H1 (cell line): ENCODE data around the gene NACAD. TPM values are rescaled to one million over a fixed set of nuclear protein-coding genes. Genes with fewer than 3 reads are reported as not detected.

ENCODE experiments used
- CTCF ChIA-PET: fragments of 300-600 bp; sonication (Branson Sonifier 250); formaldehyde crosslinking; loops from one replicate; lab custom pipeline; 2021; ENCODE audit not compliant: partially characterized antibody; lab: Charles Lee
- POLR2A ChIA-PET: fragments of 300-600 bp; sonication (Branson Sonifier 250); formaldehyde crosslinking; loops from one replicate; lab custom pipeline; 2021; ENCODE audit warnings: inconsistent platforms; ENCODE audit not compliant: partially characterized antibody; lab: Charles Lee
- DNase-seq, 2 experiments: peaks; one replicate each; pipeline versions ENCODE4 v3.0.0 to v3.0.0-alpha.2; 2010 to 2022; ENCODE audit warnings: low spot score in 2 of 2, low read depth in 1 of 2, mixed read lengths in 1 of 2
- FAIRE-seq: peaks from 2 replicates; lab custom pipeline; 2011; peaks lifted over from hg19 to GRCh38; lab: Jason Lieb, UNC
- H2AFZ ChIP-seq: 2 replicates; pipeline ENCODE4 v1.8.1; 2012; ENCODE audit warnings: low read length, inconsistent platforms
- H2AK5ac ChIP-seq: 2 replicates; pipeline ENCODE4 v1.6.1; 2013; ENCODE audit warnings: low read depth, low read length
- H2BK120ac ChIP-seq: replicated peaks from 2 replicates; pipeline ENCODE3; 2013; ENCODE audit warnings: low read depth, low read length, inconsistent platforms
- H2BK12ac ChIP-seq: 2 replicates; pipeline ENCODE4 v1.6.1; 2013; ENCODE audit warnings: low read depth, low read length
- H2BK15ac ChIP-seq: 2 replicates; pipeline ENCODE4 v1.6.1; 2013; ENCODE audit warnings: low read length
- H2BK20ac ChIP-seq: 2 replicates; pipeline ENCODE4 v1.6.1; 2013; ENCODE audit warnings: low read length
- H2BK5ac ChIP-seq: 2 replicates; pipeline ENCODE4 v1.6.1; 2013; ENCODE audit warnings: low read depth, low read length
- H3K14ac ChIP-seq: 2 replicates; pipeline ENCODE4 v1.6.1; 2013; ENCODE audit warnings: inconsistent platforms; ENCODE audit not compliant: insufficient read length
- H3K18ac ChIP-seq: 2 replicates; pipeline ENCODE4 v1.6.1; 2013; ENCODE audit warnings: low read length; ENCODE audit errors: extremely low read depth
- H3K23ac ChIP-seq: 2 replicates; pipeline ENCODE4 v1.6.1; 2013; ENCODE audit warnings: inconsistent platforms; ENCODE audit not compliant: insufficient read length
- H3K23me2 ChIP-seq: 2 replicates; pipeline ENCODE4 v1.6.1; 2013; ENCODE audit warnings: low read depth, low read length
- H3K27ac ChIP-seq: 2 replicates; pipeline ENCODE4 v1.6.1; 2011; ENCODE audit warnings: low read depth, low read length, inconsistent platforms
- H3K27me3 ChIP-seq, 4 experiments: replicated peaks in 1 of 4; 1 replicate in 1 of 4; 2 replicates in 3 of 4; pipeline versions ENCODE4 v1.6.1 to v1.8.1; 2011 to 2013; ENCODE audit warnings: low read length in 3 of 4, mild to moderate bottlenecking in 3 of 4, inconsistent platforms in 2 of 4, mixed read lengths in 2 of 4, moderate library complexity in 1 of 4; ENCODE audit not compliant: control insufficient read depth in 3 of 4, insufficient read depth in 3 of 4; ENCODE audit errors: extremely low read depth in 1 of 4
- H3K36me3 ChIP-seq, 4 experiments: 2 replicates each; pipeline versions ENCODE4 v1.6.1 to v1.8.1; 2011 to 2013; ENCODE audit warnings: mild to moderate bottlenecking in 4 of 4, low read length in 3 of 4, moderate library complexity in 2 of 4, control low read depth in 1 of 4, inconsistent platforms in 1 of 4; ENCODE audit not compliant: insufficient read depth in 4 of 4, control insufficient read depth in 2 of 4
- H3K4ac ChIP-seq: replicated peaks from 2 replicates; pipeline ENCODE3; 2013; ENCODE audit warnings: low read length, low read depth, mixed read lengths, inconsistent platforms; ENCODE audit not compliant: insufficient read length
- H3K4me1 ChIP-seq, 4 experiments: replicated peaks in 1 of 4; 1 replicate in 1 of 4; 2 replicates in 3 of 4; pipeline versions ENCODE4 v1.6.1 to v1.8.1; 2011 to 2013; ENCODE audit warnings: low read length in 3 of 4, inconsistent platforms in 2 of 4, mixed read lengths in 1 of 4; ENCODE audit not compliant: insufficient read depth in 4 of 4, control insufficient read depth in 3 of 4
- H3K4me2 ChIP-seq, 2 experiments: 2 replicates each; pipeline versions ENCODE4 v1.6.1 to v1.8.1; 2011 to 2013; ENCODE audit warnings: low read depth in 2 of 2, low read length in 2 of 2, control low read depth in 1 of 2, inconsistent platforms in 1 of 2, mild to moderate bottlenecking in 1 of 2; ENCODE audit not compliant: insufficient read depth in 1 of 2
- H3K4me3 ChIP-seq, 4 experiments: fragments of 200-600, 300-600 bp in 1 of 4; sonication (generic), shearing (Covaris generic), sonication (Bioruptor Twin) in 1 of 4; 2 replicates each; pipeline versions ENCODE4 v1.5.1 to v1.8.1; 2011 to 2016; ENCODE audit warnings: low read length in 4 of 4, low read depth in 3 of 4, control low read depth in 2 of 4, inconsistent platforms in 2 of 4, mild to moderate bottlenecking in 2 of 4, mixed read lengths in 1 of 4, moderate library complexity in 1 of 4; ENCODE audit not compliant: insufficient read depth in 2 of 4; ENCODE audit errors: extremely low read depth in 1 of 4
- H3K56ac ChIP-seq: replicated peaks from 2 replicates; pipeline ENCODE3; 2013; ENCODE audit warnings: low read depth, mild to moderate bottlenecking, mixed read lengths, low read length, inconsistent platforms; ENCODE audit not compliant: insufficient read length
- H3K79me1 ChIP-seq: 2 replicates; pipeline ENCODE4 v1.6.1; 2013; ENCODE audit warnings: low read depth, low read length, control low read depth
- H3K79me2 ChIP-seq, 2 experiments: 2 replicates each; pipeline versions ENCODE4 v1.6.1 to v1.8.1; 2012 to 2013; ENCODE audit warnings: low read length in 2 of 2, mild to moderate bottlenecking in 2 of 2, inconsistent platforms in 1 of 2; ENCODE audit not compliant: insufficient read depth in 2 of 2, control insufficient read depth in 1 of 2
- H3K9ac ChIP-seq, 4 experiments: replicated peaks in 1 of 4; 1 replicate in 1 of 4; 2 replicates in 3 of 4; pipeline versions ENCODE4 v1.6.1 to v1.8.1; 2011 to 2013; ENCODE audit warnings: low read depth in 3 of 4, low read length in 3 of 4, control low read depth in 2 of 4, mild to moderate bottlenecking in 2 of 4, moderate library complexity in 2 of 4, inconsistent platforms in 1 of 4; ENCODE audit errors: extremely low read depth in 1 of 4
- H3K9me3 ChIP-seq, 2 experiments: 2 replicates each; pipeline versions ENCODE4 v1.6.1 to v1.8.1; 2012 to 2013; ENCODE audit warnings: mild to moderate bottlenecking in 2 of 2, moderate library complexity in 2 of 2, control low read depth in 1 of 2, inconsistent platforms in 1 of 2, low read depth in 1 of 2, low read length in 1 of 2, mixed read lengths in 1 of 2; ENCODE audit not compliant: insufficient read depth in 2 of 2
- H4K20me1 ChIP-seq, 2 experiments: replicated peaks in 1 of 2; 2 replicates each; pipeline versions ENCODE3 to v1.8.1; 2011 to 2013; ENCODE audit warnings: inconsistent platforms in 2 of 2, low read length in 2 of 2, mild to moderate bottlenecking in 1 of 2; ENCODE audit not compliant: insufficient read depth in 2 of 2, control insufficient read depth in 1 of 2
- H4K5ac ChIP-seq: 2 replicates; pipeline ENCODE4 v1.6.1; 2013; ENCODE audit warnings: low read length, low read depth, mixed read lengths, inconsistent platforms; ENCODE audit not compliant: insufficient read length
- H4K8ac ChIP-seq: 2 replicates; pipeline ENCODE4 v1.8.0; 2013; ENCODE audit warnings: mild to moderate bottlenecking, moderate library complexity, low read length, inconsistent platforms; ENCODE audit not compliant: insufficient read depth; ENCODE audit errors: extremely low read depth
- H4K91ac ChIP-seq: replicated peaks from 2 replicates; pipeline ENCODE3; 2013; ENCODE audit warnings: low read length, mixed read lengths, inconsistent platforms; ENCODE audit not compliant: insufficient read length
- ATF2 ChIP-seq: IDR thresholded peaks from 2 replicates; pipeline ENCODE4 v1.6.1; 2012; ENCODE audit warnings: low read length, inconsistent platforms
- EGR1 ChIP-seq: IDR thresholded peaks from 2 replicates; pipeline ENCODE4 v1.6.1; 2011; ENCODE audit warnings: low read depth, low read length, borderline replicate concordance
- KDM5A ChIP-seq: fragments of 200-600 bp; IDR thresholded peaks from 2 replicates; pipeline ENCODE4 v1.7.1; 2012; ENCODE audit warnings: mild to moderate bottlenecking, low read length, inconsistent platforms, mixed read lengths
- PHF8 ChIP-seq: fragments of 200-600 bp; sonication (generic); conservative IDR thresholded peaks from 2 replicates; pipeline ENCODE4 v1.7.1; 2012; ENCODE audit warnings: low read depth, mild to moderate bottlenecking, inconsistent platforms, low read length, moderate library complexity
- POLR2A ChIP-seq, 2 experiments: IDR thresholded peaks; 1 replicate in 1 of 2; 2 replicates in 1 of 2; pipeline ENCODE4 v1.6.1; 2011; ENCODE audit warnings: low read depth in 2 of 2, low read length in 2 of 2, mild to moderate bottlenecking in 2 of 2; ENCODE audit errors: control extremely low read depth in 1 of 2
- POU5F1 ChIP-seq: IDR thresholded peaks from 2 replicates; pipeline ENCODE4 v1.6.1; 2011; ENCODE audit warnings: low read depth, mild to moderate bottlenecking, low read length, moderate library complexity
- RAD21 ChIP-seq, 2 experiments: IDR thresholded peaks in 1 of 2; conservative IDR thresholded peaks in 1 of 2; 2 replicates each; pipeline ENCODE4 v1.6.1; 2011; ENCODE audit warnings: low read depth in 2 of 2, low read length in 2 of 2, improper control_type of control experiment in 1 of 2, inconsistent platforms in 1 of 2, mild to moderate bottlenecking in 1 of 2, moderate library complexity in 1 of 2
- RNF2 ChIP-seq: fragments of 200-900, 300-1000 bp; sonication (generic); IDR thresholded peaks from 2 replicates; pipeline ENCODE4 v1.7.1; 2016; ENCODE audit warnings: borderline replicate concordance, low read depth, mild to moderate bottlenecking, antibody characterized with exemption, low read length; ENCODE audit not compliant: poor library complexity, severe bottlenecking; ENCODE audit errors: missing control alignments
- TBP ChIP-seq: IDR thresholded peaks from 2 replicates; pipeline ENCODE4 v1.6.1; 2011; ENCODE audit warnings: low read depth, low read length, improper control_type of control experiment
- YY1 ChIP-seq: IDR thresholded peaks from 2 replicates; pipeline ENCODE4 v1.6.1; 2011; ENCODE audit warnings: low read depth, mild to moderate bottlenecking, low read length
- ZNF274 ChIP-seq: IDR thresholded peaks from 2 replicates; pipeline ENCODE4 v1.7.0; 2012; ENCODE audit warnings: low read length, borderline replicate concordance; ENCODE audit errors: extremely low read depth
- WGBS, 2 experiments: shearing (Covaris generic) in 1 of 2; methylation state at CpG; one replicate each; pipeline versions ENCODE4 v1.1.6 to v1.1.7; 2013 to 2015; ENCODE audit warnings: low lambda C conversion rate in 2 of 2, mixed read lengths in 2 of 2, inconsistent platforms in 1 of 2, low coverage in 1 of 2, missing lambda C conversion rate in 1 of 2; ENCODE audit not compliant: insufficient replicate concordance in 2 of 2, insufficient coverage in 1 of 2, insufficient read length in 1 of 2; ENCODE audit errors: extremely low coverage in 1 of 2, missing lambda C conversion rate in 1 of 2; 5-methylcytosine and 5-hydroxymethylcytosine counted together
- polyA plus RNA-seq, 7 experiments: library from polyadenylated mRNA; depleted of rRNA in 3 of 7; stranded (reverse) in 5 of 7; unstranded in 2 of 7; fragments of >200 nt in 5 of 7; fragments of 200-250 nt in 2 of 7; gene quantifications; 1 replicate in 5 of 7; 2 replicates in 1 of 7; 4 replicates in 1 of 7; pipeline versions ENCODE4 v1.2.1 to v1.2.3, GENCODE V29; 2011 to 2013; ENCODE audit warnings: missing spikeins in 2 of 7, mixed read lengths in 2 of 7
- total RNA-seq: library from RNA; stranded (reverse); fragmentation: NEBNext Ultra II Directional; extraction: Animal tissue kit (Norgen Biotek cat#: 25700); gene quantifications from 2 replicates; pipeline ENCODE4 v1.2.1, GENCODE V29; 2021

Gene NACAD
- total and polyA plus RNA-seq, 2 of the 8 experiments (the other 6 are each of a cell fraction or from before 2014, with no cell fraction given) = 1.3 to 6.0 TPM

- Histone ChIP-seq H3K4me1 (peaks cover 0 to under 1% (median 0%) of the 10 kb centered on the region in 4 experiments; a peak in 1 of 7 replicates), H3K4me3 (no peak overlapping the region), H3K14ac (no peak overlapping the region), H3K27ac (no peak overlapping the region), H3K79me2 (no peaks in the 10 kb centered on the region), H2AFZ (no peak overlapping the region), H4K91ac (no peak overlapping the region), H3K79me1 (no peaks in the 10 kb centered on the region), H3K9me3 (no peaks in the 10 kb centered on the region), H2BK120ac (no peak overlapping the region), H2AK5ac (no peak overlapping the region), H3K23ac (no peak overlapping the region), H3K23me2 (no peaks in the 10 kb centered on the region), H2BK20ac (no peak overlapping the region), H2BK5ac (no peak overlapping the region), H3K36me3 (no peaks in the 10 kb centered on the region), H3K56ac (no peak overlapping the region), H3K27me3 (peaks cover 0 to 4% (median 1%) of the 10 kb centered on the region in 4 experiments; a peak in 1 of 7 replicates), H4K5ac (no peak overlapping the region), H3K4ac (no peak overlapping the region), H2BK15ac (no peak overlapping the region), H4K8ac (no peak overlapping the region), H3K4me2 (no peak overlapping the region), H4K20me1 (no peaks in the 10 kb centered on the region), H3K18ac (no peak overlapping the region), H2BK12ac (no peak overlapping the region), H3K9ac (no peak overlapping the region)
- ChIA-PET CTCF (interaction anchor here (1.6 to 4.2 kb wide), 2 partner anchors 17 to 144 kb away, joined by 4 to 21 read pairs; no protein-coding TSS in a partner anchor), POLR2A (interaction anchor here (1.3 kb wide), 1 partner anchor 132 kb away, joined by 4 read pairs; no protein-coding TSS in a partner anchor)
- 92% methylated on average over 4 of the region's 4 CpGs; no CpG with 5 or more reads in 1 of the 2 experiments for WGBS, 2 experiments
- FAIRE-seq = no peak
- no peak for DNase-seq
- TF ChIP-seq POU5F1 (no peak), PHF8 (no peak), EGR1 (no peak), KDM5A (no peak), ZNF274 (no peak), POLR2A (IDR thresholded peaks at IDR 0.05; ENCODE audit: control extremely low read depth in 1 of 2, low read depth in 2 of 2, low read length in 2 of 2) (no peak), ATF2 (no peak), RNF2 (no peak), YY1 (no peak), RAD21 (IDR thresholded peaks at IDR 0.05 in 1 of 2, conservative IDR thresholded peaks at IDR 0.05 in 1 of 2; ENCODE audit: low read depth in 2 of 2, low read length in 2 of 2) (no peak), TBP (no peak)
Observed at GRCh38 chr7:45118292-45118691, 29.5 kb upstream of the NACAD start.
